Smooth muscle cell (in vitro differentiated cells): ENCODE data around the gene ADAM19. TPM values are rescaled to one million over a fixed set of nuclear protein-coding genes. Genes with fewer than 3 reads are reported as not detected.

Source experiments
- DNase-seq: peaks from one replicate; lab custom pipeline; 2025; ENCODE audit not compliant: unreplicated experiment; lab: John Stamatoyannopoulos, UW
- H2AFZ ChIP-seq: fragments of 200-600 bp; sonication (generic); 2 replicates; pipeline ENCODE4 v1.6.0; 2016; ENCODE audit warnings: antibody characterized with exemption, low read depth, mild to moderate bottlenecking
- H3F3A ChIP-seq: fragments of 200-600 bp; sonication (generic); 2 replicates; pipeline ENCODE4 v1.6.0; 2017; ENCODE audit warnings: antibody characterized with exemption, low read depth
- H3K27ac ChIP-seq: fragments of 200-600 bp; sonication (generic); 2 replicates; pipeline ENCODE4 v1.5.1; 2016; ENCODE audit warnings: low read depth, mild to moderate bottlenecking
- H3K27me3 ChIP-seq: fragments of 200-600 bp; sonication (generic); 2 replicates; pipeline ENCODE4 v1.6.1; 2016; ENCODE audit warnings: low read depth, mild to moderate bottlenecking
- H3K36me3 ChIP-seq: fragments of 200-600 bp; sonication (generic); 2 replicates; pipeline ENCODE4 v1.5.1; 2016; ENCODE audit warnings: low read depth
- H3K4me1 ChIP-seq: fragments of 200-600 bp; sonication (generic); 2 replicates; pipeline ENCODE4 v1.5.1; 2016; ENCODE audit warnings: low read depth
- H3K4me2 ChIP-seq: fragments of 200-600 bp; sonication (generic); 2 replicates; pipeline ENCODE4 v1.6.0; 2016; ENCODE audit warnings: mild to moderate bottlenecking
- H3K4me3 ChIP-seq: fragments of 200-600 bp; sonication (generic); 2 replicates; pipeline ENCODE4 v1.5.1; 2016; ENCODE audit warnings: mild to moderate bottlenecking
- H3K79me2 ChIP-seq: fragments of 200-600 bp; sonication (generic); 2 replicates; pipeline ENCODE4 v1.6.0; 2016; ENCODE audit warnings: low read depth, mild to moderate bottlenecking
- H3K9ac ChIP-seq: fragments of 200-600 bp; sonication (generic); 2 replicates; pipeline ENCODE4 v1.6.0; 2016; ENCODE audit warnings: low read depth
- H3K9me3 ChIP-seq: fragments of 200-600 bp; sonication (generic); replicated peaks from 2 replicates; pipeline ENCODE4 v1.5.1; 2016; ENCODE audit warnings: low read depth
- H4K20me1 ChIP-seq: fragments of 200-600 bp; sonication (generic); 2 replicates; pipeline ENCODE4 v1.6.0; 2016; ENCODE audit warnings: low read depth
- CTCF ChIP-seq: fragments of 200-600 bp; sonication (generic); IDR thresholded peaks from 2 replicates; pipeline ENCODE4 v1.5.1; 2017; ENCODE audit warnings: borderline replicate concordance, mild to moderate bottlenecking, antibody characterized with exemption; ENCODE audit not compliant: insufficient read depth, poor library complexity, severe bottlenecking
- WGBS: methylation state at CpG from one replicate; pipeline ENCODE4 v1.1.7; 2016; ENCODE audit warnings: low lambda C conversion rate; 5-methylcytosine and 5-hydroxymethylcytosine counted together
- polyA plus RNA-seq: library from polyadenylated mRNA; unstranded; fragments of >200 nt; fragmentation: Nextera tagmentation; extraction: Ambion mirVana; gene quantifications from 2 replicates; pipeline ENCODE4 v1.2.1, GENCODE V29; 2016
- total RNA-seq: library from RNA; depleted of rRNA; stranded (reverse); fragments of >200 nt; gene quantifications from 2 replicates; pipeline ENCODE4 v1.2.3, GENCODE V29; 2014

Gene ADAM19
- total and polyA plus RNA-seq, 2 experiments from 2014 or later, result 62.2 to 112 TPM

DNA sequence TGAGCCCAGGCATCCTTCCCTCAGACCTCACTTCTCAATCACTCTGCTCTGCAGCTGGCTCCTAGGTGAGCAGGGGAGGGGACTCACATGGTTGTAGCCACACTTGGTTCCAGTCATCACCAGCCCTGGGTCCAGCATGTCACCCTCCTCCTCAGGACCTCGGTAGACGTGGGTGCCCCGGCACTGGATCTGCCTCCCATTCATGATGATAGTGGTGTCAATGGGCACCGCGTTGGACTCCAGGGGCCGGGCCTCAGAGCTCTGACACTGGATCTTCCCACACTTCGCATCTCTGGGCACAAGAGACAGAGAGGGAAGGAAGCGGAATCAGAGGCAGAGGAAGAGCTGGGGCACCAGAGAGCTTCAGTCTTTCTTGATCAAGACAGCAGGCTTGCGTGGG lies 82.7 kb downstream of the ADAM19 start:
- Histone ChIP-seq H2AFZ (no peak overlapping the region), H3K36me3 (no peaks in the 10 kb centered on the region), H3K9me3 (no peaks in the 10 kb centered on the region), H3K9ac (no peak overlapping the region), H3K4me1 (no peaks in the 10 kb centered on the region), H4K20me1 (peaks cover 7% of the 10 kb centered on the region), H3K27me3 (no peaks in the 10 kb centered on the region), H3K27ac (no peak overlapping the region), H3K4me3 (no peak overlapping the region), H3K79me2 (no peaks in the 10 kb centered on the region), H3K4me2 (no peak overlapping the region), H3F3A (no peaks in the 10 kb centered on the region)
- no peak for DNase-seq
- 98% methylated on average over 9 of the region's 9 CpGs for WGBS
- TF ChIP-seq CTCF, result no peak

- H3K9ac ChIP-seq, result no peak overlapping the region
- no peak for TF ChIP-seq CTCF
- no peak for DNase-seq
- H3K4me1 ChIP-seq, result no peaks in the 10 kb centered on the region
- no peak overlapping the region for H2AFZ ChIP-seq
- H3K27me3 ChIP-seq, result no peaks in the 10 kb centered on the region
- H3K27ac ChIP-seq, result no peak overlapping the region
- no peaks in the 10 kb centered on the region for H3F3A ChIP-seq
- H3K4me3 ChIP-seq, result no peak overlapping the region
- H3K9me3 ChIP-seq, result no peaks in the 10 kb centered on the region
- WGBS, result 97% methylated on average over 11 of the region's 11 CpGs
- H3K79me2 ChIP-seq, result no peaks in the 10 kb centered on the region
- H4K20me1 ChIP-seq, result peaks cover under 1% of the 10 kb centered on the region
- no peak overlapping the region for H3K4me2 ChIP-seq
- H3K36me3 ChIP-seq, result no peaks in the 10 kb centered on the region
Measured at GRCh38 chr5:157491471-157491995, 84.0 kb downstream of the ADAM19 start.

DNA sequence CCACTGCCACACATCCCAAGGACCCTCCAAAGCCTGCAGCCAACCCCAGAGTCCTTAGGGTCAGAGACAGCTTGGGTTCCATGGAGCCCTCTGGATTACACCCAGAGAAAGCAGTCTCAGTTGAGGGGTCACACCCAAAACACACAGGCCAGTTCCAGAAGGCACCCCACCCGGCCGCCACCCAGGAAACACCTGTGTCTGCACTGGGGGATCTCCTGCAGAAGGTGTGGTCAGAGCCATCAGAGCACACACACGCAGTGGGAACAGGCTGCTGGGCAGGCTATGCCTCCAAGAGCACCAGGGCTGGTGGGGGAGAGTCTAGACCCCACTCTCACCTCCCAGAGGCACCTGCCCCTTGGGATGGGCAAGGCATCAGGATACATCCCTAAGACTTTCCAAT lies 88.2 kb downstream of the ADAM19 start:
- Histone ChIP-seq H3K27ac (no peak overlapping the region), H3K9ac (no peak overlapping the region), H3F3A (no peaks in the 10 kb centered on the region), H3K4me1 (no peaks in the 10 kb centered on the region), H3K27me3 (no peaks in the 10 kb centered on the region), H3K9me3 (no peaks in the 10 kb centered on the region), H2AFZ (no peak overlapping the region), H4K20me1 (peaks cover 21% of the 10 kb centered on the region), H3K79me2 (no peaks in the 10 kb centered on the region), H3K4me3 (no peak overlapping the region), H3K36me3 (peaks cover 4% of the 10 kb centered on the region), H3K4me2 (no peak overlapping the region)
- no peak for DNase-seq
- no peak for TF ChIP-seq CTCF
- WGBS, result 98% methylated on average over 3 of the region's 3 CpGs

DNA sequence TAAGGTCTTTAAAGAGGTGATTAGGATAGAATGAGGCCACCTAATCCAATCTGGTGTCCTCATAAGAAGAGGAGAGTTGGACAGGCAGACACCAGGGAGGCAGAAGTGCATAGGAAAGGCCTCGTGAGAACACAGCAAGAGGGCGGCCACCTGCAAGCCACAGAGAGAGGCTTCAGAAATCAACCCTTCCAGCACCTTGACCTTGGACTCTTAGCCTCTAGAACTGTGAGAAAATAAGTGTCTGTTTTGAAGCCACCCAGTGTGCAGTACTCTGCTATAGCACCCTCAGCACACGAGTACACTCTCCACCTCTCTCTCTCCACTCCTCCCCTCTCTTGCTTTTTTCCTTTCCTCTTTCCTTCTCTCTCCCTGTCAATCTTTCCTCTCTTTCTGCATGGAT lies 88.7 kb downstream of the ADAM19 start:
- H3K27me3 ChIP-seq, result no peaks in the 10 kb centered on the region
- peaks cover 7% of the 10 kb centered on the region for H3K36me3 ChIP-seq
- no peak for TF ChIP-seq CTCF
- no peaks in the 10 kb centered on the region for H3K79me2 ChIP-seq
- H3K4me1 ChIP-seq, result no peaks in the 10 kb centered on the region
- peaks cover 21% of the 10 kb centered on the region for H4K20me1 ChIP-seq
- no peaks in the 10 kb centered on the region for H3F3A ChIP-seq
- H3K27ac ChIP-seq, result no peak overlapping the region
- no peak overlapping the region for H3K9ac ChIP-seq
- H3K4me3 ChIP-seq, result no peak overlapping the region
- no peak overlapping the region for H2AFZ ChIP-seq
- H3K4me2 ChIP-seq, result no peak overlapping the region
- DNase-seq, result no peak
- no peaks in the 10 kb centered on the region for H3K9me3 ChIP-seq
- 94% methylated on average over 3 of the region's 3 CpGs for WGBS
